Measurements from ENCODE around the gene PCDHGA11. TPM values are rescaled to one million over a fixed set of nuclear protein-coding genes. Genes with fewer than 3 reads are reported as not detected.

Gene PCDHGA11
- total and polyA plus RNA-seq, 2 experiments from 2014 or later, result 1.8 to 2.7 TPM

DNA sequence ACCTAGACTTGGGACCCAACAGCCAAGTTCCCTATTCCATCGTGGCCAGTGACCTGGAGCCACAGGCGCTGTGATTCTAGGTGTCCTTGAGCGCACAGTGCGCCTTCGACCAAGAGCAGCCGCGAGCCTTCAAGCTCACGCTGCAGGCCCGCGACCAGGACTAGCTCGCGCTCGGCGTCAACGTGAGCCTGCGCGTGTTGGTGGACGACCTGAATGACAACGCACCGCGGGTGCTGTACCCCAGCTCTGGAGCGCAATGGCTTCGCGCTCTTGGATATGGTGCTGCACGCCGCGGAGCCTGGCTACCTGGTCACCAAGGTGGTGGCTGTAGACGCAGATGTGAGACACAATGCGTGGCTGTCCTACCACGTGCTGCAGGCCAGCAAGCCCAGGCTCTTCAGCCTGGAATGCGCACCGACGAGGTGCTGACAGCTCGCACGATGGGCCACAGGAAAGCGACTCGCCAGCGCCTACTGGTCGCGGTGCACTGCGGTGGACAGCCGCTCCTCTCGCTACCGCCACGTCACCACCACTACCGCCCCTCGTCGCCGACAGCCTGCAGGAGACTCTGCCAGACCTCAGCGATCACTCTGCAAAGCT is 20.8 kb downstream of the PCDHGA11 start:
- Histone ChIP-seq H3K4me3 (no peak overlapping the region), H3K4me2 (no peak overlapping the region), H3K79me2 (peaks cover 6% of the 10 kb centered on the region), H3K36me3 (replicated peaks; ENCODE audit: insufficient read depth, low read depth) (no peaks in the 10 kb centered on the region), H3K9me2 (replicated peaks; ENCODE audit: insufficient read depth) (no peaks in the 10 kb centered on the region), H4K20me1 (ENCODE audit: insufficient read depth, poor library complexity, severe bottlenecking) (no peaks in the 10 kb centered on the region), H3K4me1 (ENCODE audit: insufficient read depth) (no peaks in the 10 kb centered on the region), H2AFZ (no peak overlapping the region), H3K27ac (no peak overlapping the region), H3K9me3 (ENCODE audit: low read depth) (peaks cover under 1% of the 10 kb centered on the region), H3K27me3 (no peaks in the 10 kb centered on the region)
- no peak for TF ChIP-seq EZH2phosphoT487 (IDR thresholded peaks at IDR 0.05; ENCODE audit: low read depth, severe bottlenecking, unreplicated experiment)
- WGBS (ENCODE audit: low lambda C conversion rate, missing lambda C conversion rate), result 97% methylated on average over 48 of the region's 50 CpGs
- DNase-seq (ENCODE audit: low spot score), result no peak

GRCh38 chr5:141465351-141465750 is 44.5 kb downstream of the PCDHGA11 start:
- Histone ChIP-seq H3K9me3 (ENCODE audit: low read depth) (no peaks in the 10 kb centered on the region), H2AFZ (no peak overlapping the region), H3K4me2 (no peak overlapping the region), H4K20me1 (ENCODE audit: insufficient read depth, poor library complexity, severe bottlenecking) (no peaks in the 10 kb centered on the region), H3K4me3 (no peak overlapping the region), H3K27ac (no peak overlapping the region), H3K9me2 (replicated peaks; ENCODE audit: insufficient read depth) (no peaks in the 10 kb centered on the region), H3K79me2 (peaks cover 6% of the 10 kb centered on the region), H3K27me3 (no peaks in the 10 kb centered on the region), H3K4me1 (ENCODE audit: insufficient read depth) (no peaks in the 10 kb centered on the region), H3K36me3 (replicated peaks; ENCODE audit: insufficient read depth, low read depth) (no peaks in the 10 kb centered on the region)
- no peak for DNase-seq (ENCODE audit: low spot score)
- 94% methylated on average over 3 of the region's 3 CpGs for WGBS (ENCODE audit: low lambda C conversion rate, missing lambda C conversion rate)
- no peak for TF ChIP-seq EZH2 (IDR thresholded peaks at IDR 0.05; ENCODE audit: borderline replicate concordance)

Other genes with a start within 250 kb of the PCDHGA11 start
Only the 30 nearest of the 37 such genes appear.
- gene PCDHB12, start 212.3 kb upstream of the PCDHGA11 start, total RNA-seq, result 1.1 and 1.4 TPM in 2 replicates
- gene PCDHB12, start 212.3 kb upstream of the PCDHGA11 start, polyA plus RNA-seq, result 0.86 and 0.97 TPM in 2 replicates
- gene PCDHB13, start 207.1 kb upstream of the PCDHGA11 start, total RNA-seq, result 1.9 and 2.0 TPM in 2 replicates
- gene PCDHB13, start 207.1 kb upstream of the PCDHGA11 start, polyA plus RNA-seq, result 0.50 and 1.1 TPM in 2 replicates
- gene PCDHB14, start 197.7 kb upstream of the PCDHGA11 start, total RNA-seq, result 3.9 and 4.3 TPM in 2 replicates
- 2.2 and 3.0 TPM in 2 replicates for gene PCDHB14, start 197.7 kb upstream of the PCDHGA11 start, polyA plus RNA-seq
- 1.8 and 3.3 TPM in 2 replicates for gene PCDHB15, start 175.7 kb upstream of the PCDHGA11 start, total RNA-seq
- 2.0 and 2.6 TPM in 2 replicates for gene PCDHB15, start 175.7 kb upstream of the PCDHGA11 start, polyA plus RNA-seq
- gene SLC25A2, start 117.0 kb upstream of the PCDHGA11 start, total RNA-seq, result 0.50 and 1.7 TPM in 2 replicates
- not detected in 2 replicates for gene SLC25A2, start 117.0 kb upstream of the PCDHGA11 start, polyA plus RNA-seq
- 85.2 and 96.9 TPM in 2 replicates for gene TAF7, start 100.3 kb upstream of the PCDHGA11 start, total RNA-seq
- gene TAF7, start 100.3 kb upstream of the PCDHGA11 start, polyA plus RNA-seq, result 103 and 107 TPM in 2 replicates
- gene PCDHGA1, start 90.5 kb upstream of the PCDHGA11 start, total RNA-seq, result 0.24 and 0.33 TPM in 2 replicates
- not detected in 2 replicates for gene PCDHGA1, start 90.5 kb upstream of the PCDHGA11 start, polyA plus RNA-seq
- gene PCDHGA2, start 82.3 kb upstream of the PCDHGA11 start, total RNA-seq, result 0.08 TPM in 1 of 2 replicates, not detected in the other
- gene PCDHGA2, start 82.3 kb upstream of the PCDHGA11 start, polyA plus RNA-seq, result 0.10 TPM in 1 of 2 replicates, not detected in the other
- gene PCDHGA3, start 77.2 kb upstream of the PCDHGA11 start, total RNA-seq, result not detected in 2 replicates
- gene PCDHGA3, start 77.2 kb upstream of the PCDHGA11 start, polyA plus RNA-seq, result 0.45 TPM in 1 of 2 replicates, not detected in the other
- 0.24 and 0.53 TPM in 2 replicates for gene PCDHGB1, start 71.0 kb upstream of the PCDHGA11 start, total RNA-seq
- gene PCDHGB1, start 71.0 kb upstream of the PCDHGA11 start, polyA plus RNA-seq, result 0.57 TPM in 1 of 2 replicates, not detected in the other
- gene PCDHGA4, start 66.0 kb upstream of the PCDHGA11 start, total RNA-seq, result 0.17 and 0.28 TPM in 2 replicates
- gene PCDHGA4, start 66.0 kb upstream of the PCDHGA11 start, polyA plus RNA-seq, result 0.24 TPM in 1 of 2 replicates, not detected in the other
- 0.20 and 0.33 TPM in 2 replicates for gene PCDHGB2, start 61.1 kb upstream of the PCDHGA11 start, total RNA-seq
- not detected in 2 replicates for gene PCDHGB2, start 61.1 kb upstream of the PCDHGA11 start, polyA plus RNA-seq
- gene PCDHGA5, start 56.9 kb upstream of the PCDHGA11 start, total RNA-seq, result 0.03 and 0.20 TPM in 2 replicates
- gene PCDHGA5, start 56.9 kb upstream of the PCDHGA11 start, polyA plus RNA-seq, result not detected in 2 replicates
- gene PCDHGB3, start 50.8 kb upstream of the PCDHGA11 start, total RNA-seq, result not detected in 2 replicates
- gene PCDHGB3, start 50.8 kb upstream of the PCDHGA11 start, polyA plus RNA-seq, result not detected in 2 replicates
- gene PCDHGA6, start 47.2 kb upstream of the PCDHGA11 start, total RNA-seq, result 0.12 TPM in 1 of 2 replicates, not detected in the other
- 0.11 TPM in 1 of 2 replicates, not detected in the other for gene PCDHGA6, start 47.2 kb upstream of the PCDHGA11 start, polyA plus RNA-seq
- 0.04 and 0.10 TPM in 2 replicates for gene PCDHGA7, start 38.3 kb upstream of the PCDHGA11 start, total RNA-seq
- gene PCDHGA7, start 38.3 kb upstream of the PCDHGA11 start, polyA plus RNA-seq, result not detected in 2 replicates
- 20.0 and 20.9 TPM in 2 replicates for gene PCDHGB4, start 33.4 kb upstream of the PCDHGA11 start, total RNA-seq
- gene PCDHGB4, start 33.4 kb upstream of the PCDHGA11 start, polyA plus RNA-seq, result 14.2 and 17.9 TPM in 2 replicates
- 1.00 and 1.5 TPM in 2 replicates for gene PCDHGA8, start 28.4 kb upstream of the PCDHGA11 start, total RNA-seq
- 0.28 and 0.53 TPM in 2 replicates for gene PCDHGA8, start 28.4 kb upstream of the PCDHGA11 start, polyA plus RNA-seq
- gene PCDHGB5, start 23.1 kb upstream of the PCDHGA11 start, total RNA-seq, result 0.17 and 2.0 TPM in 2 replicates
- 0.09 and 0.30 TPM in 2 replicates for gene PCDHGB5, start 23.1 kb upstream of the PCDHGA11 start, polyA plus RNA-seq
- gene PCDHGA9, start 18.3 kb upstream of the PCDHGA11 start, total RNA-seq, result 1.1 and 1.2 TPM in 2 replicates
- not detected in 2 replicates for gene PCDHGA9, start 18.3 kb upstream of the PCDHGA11 start, polyA plus RNA-seq
- gene PCDHGB6, start 13.0 kb upstream of the PCDHGA11 start, total RNA-seq, result 11.6 and 13.6 TPM in 2 replicates
- 13.1 and 15.7 TPM in 2 replicates for gene PCDHGB6, start 13.0 kb upstream of the PCDHGA11 start, polyA plus RNA-seq
- 4.5 and 6.7 TPM in 2 replicates for gene PCDHGA10, start 8.1 kb upstream of the PCDHGA11 start, total RNA-seq
- gene PCDHGA10, start 8.1 kb upstream of the PCDHGA11 start, polyA plus RNA-seq, result 3.0 and 3.9 TPM in 2 replicates
- 6.9 and 8.8 TPM in 2 replicates for gene PCDHGB7, start 3.4 kb upstream of the PCDHGA11 start, total RNA-seq
- 6.7 and 8.4 TPM in 2 replicates for gene PCDHGB7, start 3.4 kb upstream of the PCDHGA11 start, polyA plus RNA-seq
- gene PCDHGA12, start 9.5 kb downstream of the PCDHGA11 start, total RNA-seq, result 0.70 and 0.96 TPM in 2 replicates
- 0.66 and 1.1 TPM in 2 replicates for gene PCDHGA12, start 9.5 kb downstream of the PCDHGA11 start, polyA plus RNA-seq
- 16.9 and 18.9 TPM in 2 replicates for gene PCDHGC3, start 54.9 kb downstream of the PCDHGA11 start, total RNA-seq
- 35.8 and 40.8 TPM in 2 replicates for gene PCDHGC3, start 54.9 kb downstream of the PCDHGA11 start, polyA plus RNA-seq
- gene PCDHGC4, start 64.0 kb downstream of the PCDHGA11 start, total RNA-seq, result 0.44 and 1.5 TPM in 2 replicates
- 0.15 and 0.35 TPM in 2 replicates for gene PCDHGC4, start 64.0 kb downstream of the PCDHGA11 start, polyA plus RNA-seq
- gene PCDHGC5, start 68.0 kb downstream of the PCDHGA11 start, total RNA-seq, result 0.92 and 1.1 TPM in 2 replicates
- 0.16 TPM in 1 of 2 replicates, not detected in the other for gene PCDHGC5, start 68.0 kb downstream of the PCDHGA11 start, polyA plus RNA-seq
- 37.7 and 62.4 TPM in 2 replicates for gene DIAPH1, start 197.9 kb downstream of the PCDHGA11 start, total RNA-seq
- 56.6 and 59.0 TPM in 2 replicates for gene DIAPH1, start 197.9 kb downstream of the PCDHGA11 start, polyA plus RNA-seq
- gene HDAC3, start 215.8 kb downstream of the PCDHGA11 start, total RNA-seq, result 50.1 and 53.5 TPM in 2 replicates
- 74.0 and 81.9 TPM in 2 replicates for gene HDAC3, start 215.8 kb downstream of the PCDHGA11 start, polyA plus RNA-seq
- 7.6 and 16.9 TPM in 2 replicates for gene RELL2, start 215.9 kb downstream of the PCDHGA11 start, total RNA-seq
- gene RELL2, start 215.9 kb downstream of the PCDHGA11 start, polyA plus RNA-seq, result 17.3 and 19.9 TPM in 2 replicates